Stimulated activated naive CD8-positive, alpha-beta T cell treated with anti-CD3 and anti-CD28 coated beads, Interleukin-15, Interleukin-2, amounts not matched to agents 100 ng/mL and 50 ng/mL, for 24 hours (primary cell): Measurements from ENCODE around the gene GAS7.

Experiments used
- H3K27ac Mint-ChIP-seq: one replicate; pipeline ENCODE4 v1.8.0; 2021; ENCODE audit warnings: mild to moderate bottlenecking, mixed read lengths
- H3K27me3 Mint-ChIP-seq: one replicate; pipeline ENCODE4 v1.8.0; 2021; ENCODE audit warnings: mixed read lengths
- H3K36me3 Mint-ChIP-seq: one replicate; pipeline ENCODE4 v1.8.0; 2021; ENCODE audit warnings: low read depth, mixed read lengths
- H3K4me1 Mint-ChIP-seq: one replicate; pipeline ENCODE4 v1.8.0; 2021; ENCODE audit warnings: low read depth, mixed read lengths
- H3K4me3 Mint-ChIP-seq: one replicate; pipeline ENCODE4 v1.8.0; 2021; ENCODE audit warnings: mild to moderate bottlenecking, mixed read lengths
- H3K9me3 Mint-ChIP-seq: one replicate; pipeline ENCODE4 v1.8.0; 2021; ENCODE audit warnings: mixed read lengths

The GAS7 gene

GRCh38 chr17:9968008-9968407, 230.4 kb downstream of the GAS7 start:
- H3K27me3 Mint-ChIP-seq, result no peaks in the 10 kb centered on the region
- no peaks in the 10 kb centered on the region for H3K9me3 Mint-ChIP-seq
- no peak overlapping the region for H3K27ac Mint-ChIP-seq

GRCh38 chr17:9959377-9959981, 238.9 kb downstream of the GAS7 start:
- H3K27ac Mint-ChIP-seq, result no peak overlapping the region
- H3K4me1 Mint-ChIP-seq, result no peaks in the 10 kb centered on the region
- no peaks in the 10 kb centered on the region for H3K27me3 Mint-ChIP-seq
- no peak overlapping the region for H3K4me3 Mint-ChIP-seq
- H3K36me3 Mint-ChIP-seq, result no peaks in the 10 kb centered on the region
- no peaks in the 10 kb centered on the region for H3K9me3 Mint-ChIP-seq

More at GRCh38 chr17:9968008-9968407, 230.4 kb downstream of the GAS7 start:
- Mint-ChIP-seq H3K36me3 (no peaks in the 10 kb centered on the region), H3K4me3 (no peak overlapping the region), H3K4me1 (no peaks in the 10 kb centered on the region)

DNA sequence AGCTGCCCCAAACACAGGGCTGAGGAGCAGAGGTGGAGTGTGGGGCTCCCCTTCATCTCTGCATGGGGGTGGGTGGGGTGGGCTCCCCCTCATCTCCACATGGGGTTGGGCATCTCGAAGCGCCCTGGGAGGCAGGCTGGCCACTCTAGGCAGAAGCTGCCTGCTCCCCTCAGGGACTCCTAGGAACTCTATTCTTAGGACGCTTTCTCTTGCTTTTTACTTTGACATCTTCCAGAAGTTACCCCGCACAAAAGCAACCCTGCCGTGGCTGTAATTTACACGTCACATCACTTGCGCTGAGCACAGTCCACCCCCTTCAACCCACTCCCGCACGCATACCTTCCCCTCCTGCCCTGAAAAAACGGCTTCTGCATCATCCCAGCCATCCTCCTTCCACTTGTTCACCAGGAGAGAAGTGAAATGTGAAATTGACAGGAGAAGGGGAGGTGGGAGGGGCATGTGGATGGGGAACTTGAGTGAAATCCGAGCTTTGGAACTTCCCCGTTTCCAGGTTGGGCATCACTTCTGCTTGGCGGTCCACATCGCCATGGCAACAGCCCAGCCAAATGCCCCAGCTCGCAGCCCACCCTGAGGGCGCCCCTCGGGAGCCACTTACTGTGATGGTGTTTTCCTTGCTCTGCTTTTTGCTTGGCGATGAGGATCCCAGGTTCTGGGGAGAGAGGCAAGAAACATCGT, 239.7 kb downstream of the GAS7 start:
- H3K27me3 Mint-ChIP-seq, result no peaks in the 10 kb centered on the region
- H3K9me3 Mint-ChIP-seq, result no peaks in the 10 kb centered on the region
- H3K4me1 Mint-ChIP-seq, result no peaks in the 10 kb centered on the region
- H3K4me3 Mint-ChIP-seq, result no peak overlapping the region
- no peak overlapping the region for H3K27ac Mint-ChIP-seq
- no peaks in the 10 kb centered on the region for H3K36me3 Mint-ChIP-seq

DNA sequence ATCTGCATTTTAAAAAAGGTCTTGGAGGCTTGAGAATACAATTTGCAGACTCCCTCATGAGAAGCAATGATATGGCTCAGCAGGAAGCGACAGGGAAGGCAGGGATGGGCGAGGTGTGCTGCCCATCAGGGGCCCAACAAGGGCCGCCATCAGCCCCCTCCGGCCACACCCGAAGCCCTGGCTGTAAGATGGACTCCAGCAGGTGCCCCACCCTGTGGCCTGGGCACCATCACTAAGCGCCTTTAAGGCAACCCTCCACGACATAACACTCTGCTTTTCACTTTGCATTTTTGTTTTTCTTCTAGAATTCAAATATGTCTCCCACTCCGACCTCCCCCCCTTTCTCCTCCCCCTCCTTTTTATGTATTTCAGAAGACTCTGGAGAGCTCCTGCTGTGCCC, 241.2 kb downstream of the GAS7 start:
- Mint-ChIP-seq H3K27me3 (no peaks in the 10 kb centered on the region), H3K36me3 (no peaks in the 10 kb centered on the region), H3K4me1 (no peaks in the 10 kb centered on the region), H3K4me3 (no peak overlapping the region), H3K9me3 (no peaks in the 10 kb centered on the region), H3K27ac (no peak overlapping the region)

DNA sequence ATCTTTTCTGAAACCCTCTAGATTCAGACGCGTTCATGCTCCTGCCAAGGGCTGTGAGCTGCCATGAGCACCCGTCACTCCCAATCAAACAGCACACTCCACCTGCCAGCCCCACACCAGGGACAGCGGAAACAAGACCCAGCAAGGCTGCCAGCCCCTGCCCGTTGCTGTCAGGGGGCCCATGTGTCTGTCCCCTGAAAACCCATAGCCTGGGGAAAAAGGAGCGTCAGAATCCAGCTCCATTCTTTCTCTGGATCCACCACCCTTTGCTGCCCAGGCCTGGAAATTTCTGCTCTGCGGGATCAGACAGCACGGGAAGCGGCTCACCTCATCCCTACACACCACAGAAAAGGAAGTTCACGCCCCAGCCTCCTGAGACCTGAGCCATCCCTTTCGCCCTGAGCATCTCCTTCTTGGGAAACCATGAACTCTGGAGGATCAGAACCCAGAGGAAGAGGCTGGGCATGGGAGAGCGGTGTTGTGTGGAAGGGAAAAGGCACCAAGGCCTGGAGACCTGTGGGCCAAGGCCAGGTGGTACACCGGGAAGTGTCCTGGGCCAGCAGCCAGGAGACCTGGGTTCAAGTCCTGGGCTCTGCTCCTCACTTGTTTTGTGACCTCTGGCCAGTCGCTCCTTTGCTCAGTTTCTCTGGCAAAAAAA, 241.8 kb downstream of the GAS7 start:
- no peak overlapping the region for H3K4me3 Mint-ChIP-seq
- no peaks in the 10 kb centered on the region for H3K9me3 Mint-ChIP-seq
- H3K4me1 Mint-ChIP-seq, result no peaks in the 10 kb centered on the region

GRCh38 chr17:9953492-9953891, 244.9 kb downstream of the GAS7 start:
- no peaks in the 10 kb centered on the region for H3K9me3 Mint-ChIP-seq
- no peaks in the 10 kb centered on the region for H3K4me1 Mint-ChIP-seq

More for the DNA sequence above, 241.8 kb downstream of the GAS7 start:
- Mint-ChIP-seq H3K27me3 (no peaks in the 10 kb centered on the region), H3K36me3 (no peaks in the 10 kb centered on the region), H3K27ac (no peak overlapping the region)

GRCh38 chr17:9951803-9952202, 246.6 kb downstream of the GAS7 start:
- H3K36me3 Mint-ChIP-seq, result no peaks in the 10 kb centered on the region
- no peaks in the 10 kb centered on the region for H3K27me3 Mint-ChIP-seq
- no peaks in the 10 kb centered on the region for H3K9me3 Mint-ChIP-seq
- H3K4me3 Mint-ChIP-seq, result no peak overlapping the region
- no peak overlapping the region for H3K27ac Mint-ChIP-seq
- H3K4me1 Mint-ChIP-seq, result no peaks in the 10 kb centered on the region

More at GRCh38 chr17:9953492-9953891, 244.9 kb downstream of the GAS7 start:
- Mint-ChIP-seq H3K4me3 (no peak overlapping the region), H3K27ac (no peak overlapping the region), H3K36me3 (no peaks in the 10 kb centered on the region), H3K27me3 (no peaks in the 10 kb centered on the region)

GRCh38 chr17:9948928-9949327, 249.5 kb downstream of the GAS7 start:
- H3K36me3 Mint-ChIP-seq, result no peaks in the 10 kb centered on the region
- H3K27me3 Mint-ChIP-seq, result no peaks in the 10 kb centered on the region
- H3K9me3 Mint-ChIP-seq, result no peaks in the 10 kb centered on the region
- H3K4me3 Mint-ChIP-seq, result no peak overlapping the region
- no peak overlapping the region for H3K27ac Mint-ChIP-seq
- no peaks in the 10 kb centered on the region for H3K4me1 Mint-ChIP-seq

DNA sequence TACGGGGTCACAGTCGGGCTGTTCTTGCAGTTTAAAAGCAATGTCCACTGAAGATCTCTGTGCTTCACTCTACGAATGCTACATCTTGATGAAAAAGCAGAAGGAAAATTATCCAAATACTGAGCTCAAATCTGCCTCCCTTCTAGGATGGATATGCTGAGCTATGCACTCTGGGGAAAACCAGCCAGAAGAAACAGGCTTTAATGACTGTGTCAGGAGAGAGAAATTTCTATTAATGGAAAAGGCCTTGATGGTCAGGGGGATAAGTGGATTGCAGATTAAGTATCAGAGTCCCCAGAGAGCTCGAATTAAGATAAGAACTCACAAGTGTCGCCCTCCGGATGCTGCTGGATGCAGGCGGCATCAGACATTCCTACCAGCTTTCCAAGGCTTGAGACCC, 253.7 kb downstream of the GAS7 start:
- Mint-ChIP-seq H3K27ac (no peak overlapping the region), H3K4me3 (no peak overlapping the region), H3K4me1 (no peaks in the 10 kb centered on the region), H3K9me3 (no peaks in the 10 kb centered on the region), H3K36me3 (no peaks in the 10 kb centered on the region), H3K27me3 (no peaks in the 10 kb centered on the region)

- H3K27me3 Mint-ChIP-seq, result no peaks in the 10 kb centered on the region
- H3K36me3 Mint-ChIP-seq, result no peaks in the 10 kb centered on the region
- H3K4me3 Mint-ChIP-seq, result no peak overlapping the region
- H3K9me3 Mint-ChIP-seq, result no peaks in the 10 kb centered on the region
- H3K4me1 Mint-ChIP-seq, result no peaks in the 10 kb centered on the region
- no peak overlapping the region for H3K27ac Mint-ChIP-seq
Observed at GRCh38 chr17:9943343-9943742, 255.1 kb downstream of the GAS7 start.

- Mint-ChIP-seq H3K36me3 (no peaks in the 10 kb centered on the region), H3K27ac (no peak overlapping the region), H3K4me1 (no peaks in the 10 kb centered on the region), H3K9me3 (no peaks in the 10 kb centered on the region), H3K27me3 (no peaks in the 10 kb centered on the region), H3K4me3 (no peak overlapping the region)
Observed at GRCh38 chr17:9942885-9943284, 255.5 kb downstream of the GAS7 start.

DNA sequence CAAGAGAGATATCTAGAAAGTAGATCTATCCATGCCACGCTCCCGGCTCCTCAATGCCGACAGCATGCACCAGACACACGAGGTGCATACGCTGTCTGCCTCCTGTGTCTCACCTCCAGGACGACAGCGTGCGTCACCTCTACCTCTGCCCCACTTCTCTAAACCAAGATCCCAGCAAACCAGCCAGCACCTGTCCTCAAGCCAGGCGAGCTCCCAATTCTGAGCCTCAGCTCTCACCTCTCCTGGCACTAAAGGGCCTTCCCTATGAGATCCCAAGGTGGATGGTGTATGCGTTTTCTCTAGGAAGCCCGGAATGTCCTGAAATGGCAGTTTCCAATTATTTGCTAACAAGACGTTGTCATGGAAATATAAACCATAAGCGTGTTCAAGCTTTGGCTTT, 257.1 kb downstream of the GAS7 start:
- Mint-ChIP-seq H3K36me3 (no peaks in the 10 kb centered on the region), H3K27ac (no peak overlapping the region), H3K4me3 (no peak overlapping the region), H3K27me3 (no peaks in the 10 kb centered on the region), H3K4me1 (no peaks in the 10 kb centered on the region), H3K9me3 (no peaks in the 10 kb centered on the region)

- Mint-ChIP-seq H3K27me3 (no peaks in the 10 kb centered on the region), H3K4me3 (no peak overlapping the region), H3K4me1 (no peaks in the 10 kb centered on the region), H3K36me3 (no peaks in the 10 kb centered on the region), H3K27ac (no peak overlapping the region), H3K9me3 (no peaks in the 10 kb centered on the region)
Observed at GRCh38 chr17:9940841-9941240, 257.6 kb downstream of the GAS7 start.

DNA sequence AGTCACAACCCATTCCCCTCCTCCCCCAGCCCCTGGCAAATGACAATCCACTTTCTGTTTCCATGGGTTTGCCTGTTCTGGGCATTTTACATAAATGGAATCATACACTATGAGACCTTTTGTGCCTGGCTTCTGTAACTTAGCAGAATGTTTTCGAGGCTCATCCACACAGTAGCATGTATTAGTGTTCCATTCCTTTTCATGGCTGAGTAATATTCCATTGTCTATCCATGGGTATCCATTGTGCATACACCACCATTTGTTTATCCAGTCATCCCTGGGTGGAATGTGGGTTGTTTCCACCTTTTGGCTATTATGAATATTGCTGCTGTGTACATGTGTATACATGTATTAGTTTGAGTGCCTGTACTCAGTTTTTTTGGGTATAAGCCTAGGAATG, 259.6 kb downstream of the GAS7 start:
- H3K4me1 Mint-ChIP-seq, result no peaks in the 10 kb centered on the region
- H3K9me3 Mint-ChIP-seq, result no peaks in the 10 kb centered on the region
- H3K36me3 Mint-ChIP-seq, result no peaks in the 10 kb centered on the region
- no peak overlapping the region for H3K4me3 Mint-ChIP-seq
- no peak overlapping the region for H3K27ac Mint-ChIP-seq
- no peaks in the 10 kb centered on the region for H3K27me3 Mint-ChIP-seq

DNA sequence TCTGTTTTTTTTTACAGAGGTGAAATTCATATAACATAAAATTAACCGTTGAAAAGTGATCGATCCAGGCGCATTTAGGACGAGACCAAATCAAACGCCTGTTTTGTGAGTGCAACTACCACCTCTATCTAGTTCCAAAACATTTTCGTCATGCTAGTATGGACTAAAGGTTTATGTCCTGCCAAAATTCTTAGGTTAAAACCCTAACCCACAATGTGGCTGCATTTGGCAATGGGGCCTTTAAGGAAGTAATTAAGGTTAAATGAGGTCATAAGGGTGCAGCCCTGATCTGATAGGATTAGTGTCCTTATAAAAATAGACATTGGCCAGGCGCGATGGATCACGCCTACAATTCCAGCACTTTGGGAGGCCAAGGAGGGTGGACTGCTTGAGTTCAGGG, 260.5 kb downstream of the GAS7 start:
- H3K9me3 Mint-ChIP-seq, result no peaks in the 10 kb centered on the region
- no peaks in the 10 kb centered on the region for H3K36me3 Mint-ChIP-seq

More for the DNA sequence above, 260.5 kb downstream of the GAS7 start:
- Mint-ChIP-seq H3K4me1 (no peaks in the 10 kb centered on the region), H3K27ac (no peak overlapping the region), H3K27me3 (no peaks in the 10 kb centered on the region), H3K4me3 (no peak overlapping the region)
